Measurements from ENCODE around the gene PCYOX1L.
A peak's percentile ranks its signal among the peaks of the same experiment; 100 is the strongest.

PCYOX1L gene

DNA sequence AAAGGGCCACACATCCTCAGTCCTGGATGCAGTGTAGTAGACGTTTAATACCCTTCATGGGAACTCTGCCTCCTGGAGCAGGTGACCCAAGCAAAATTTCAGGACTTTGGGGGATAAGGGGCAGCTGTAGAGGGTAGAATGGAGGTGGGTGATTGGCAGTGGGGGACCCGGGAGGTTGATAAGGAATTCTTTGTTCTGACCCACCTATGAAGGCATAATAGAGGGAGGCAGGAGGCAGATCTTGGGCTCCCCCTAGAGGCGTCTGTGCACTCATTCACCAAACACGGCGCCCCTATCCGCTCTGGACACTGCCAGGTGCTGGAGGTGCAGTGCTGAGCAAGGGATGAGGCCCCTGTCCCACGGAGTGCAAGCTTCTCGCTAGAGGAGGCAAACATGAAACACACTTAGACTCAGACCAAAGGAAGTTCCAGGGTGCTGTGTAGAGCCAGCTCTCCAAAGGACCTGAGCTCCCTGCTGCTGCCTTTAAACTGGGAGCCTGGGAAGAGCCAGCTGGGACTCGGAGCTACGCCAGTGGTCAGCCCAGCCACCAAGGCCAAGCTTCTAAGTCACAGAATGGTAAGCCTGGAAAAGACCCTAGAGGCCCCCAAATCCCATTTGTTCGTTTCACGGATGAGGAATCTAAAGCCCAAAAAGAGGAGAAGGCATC, 13.6 kb downstream of the PCYOX1L start:
- TF ChIP-seq, protein P1, sequence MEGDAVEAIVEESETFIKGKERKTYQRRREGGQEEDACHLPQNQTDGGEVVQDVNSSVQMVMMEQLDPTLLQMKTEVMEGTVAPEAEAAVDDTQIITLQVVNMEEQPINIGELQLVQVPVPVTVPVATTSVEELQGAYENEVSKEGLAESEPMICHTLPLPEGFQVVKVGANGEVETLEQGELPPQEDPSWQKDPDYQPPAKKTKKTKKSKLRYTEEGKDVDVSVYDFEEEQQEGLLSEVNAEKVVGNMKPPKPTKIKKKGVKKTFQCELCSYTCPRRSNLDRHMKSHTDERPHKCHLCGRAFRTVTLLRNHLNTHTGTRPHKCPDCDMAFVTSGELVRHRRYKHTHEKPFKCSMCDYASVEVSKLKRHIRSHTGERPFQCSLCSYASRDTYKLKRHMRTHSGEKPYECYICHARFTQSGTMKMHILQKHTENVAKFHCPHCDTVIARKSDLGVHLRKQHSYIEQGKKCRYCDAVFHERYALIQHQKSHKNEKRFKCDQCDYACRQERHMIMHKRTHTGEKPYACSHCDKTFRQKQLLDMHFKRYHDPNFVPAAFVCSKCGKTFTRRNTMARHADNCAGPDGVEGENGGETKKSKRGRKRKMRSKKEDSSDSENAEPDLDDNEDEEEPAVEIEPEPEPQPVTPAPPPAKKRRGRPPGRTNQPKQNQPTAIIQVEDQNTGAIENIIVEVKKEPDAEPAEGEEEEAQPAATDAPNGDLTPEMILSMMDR (IDR thresholded peaks at IDR 0.05; ENCODE audit: insufficient read depth, low read depth, low read length, missing control alignments): peak; percentile 89
- H3K4me3 ChIP-seq (ENCODE audit: low read depth, low read length): no peak overlapping the region
- DNase-seq (ENCODE audit: low read depth): peak; percentile 70

DNA sequence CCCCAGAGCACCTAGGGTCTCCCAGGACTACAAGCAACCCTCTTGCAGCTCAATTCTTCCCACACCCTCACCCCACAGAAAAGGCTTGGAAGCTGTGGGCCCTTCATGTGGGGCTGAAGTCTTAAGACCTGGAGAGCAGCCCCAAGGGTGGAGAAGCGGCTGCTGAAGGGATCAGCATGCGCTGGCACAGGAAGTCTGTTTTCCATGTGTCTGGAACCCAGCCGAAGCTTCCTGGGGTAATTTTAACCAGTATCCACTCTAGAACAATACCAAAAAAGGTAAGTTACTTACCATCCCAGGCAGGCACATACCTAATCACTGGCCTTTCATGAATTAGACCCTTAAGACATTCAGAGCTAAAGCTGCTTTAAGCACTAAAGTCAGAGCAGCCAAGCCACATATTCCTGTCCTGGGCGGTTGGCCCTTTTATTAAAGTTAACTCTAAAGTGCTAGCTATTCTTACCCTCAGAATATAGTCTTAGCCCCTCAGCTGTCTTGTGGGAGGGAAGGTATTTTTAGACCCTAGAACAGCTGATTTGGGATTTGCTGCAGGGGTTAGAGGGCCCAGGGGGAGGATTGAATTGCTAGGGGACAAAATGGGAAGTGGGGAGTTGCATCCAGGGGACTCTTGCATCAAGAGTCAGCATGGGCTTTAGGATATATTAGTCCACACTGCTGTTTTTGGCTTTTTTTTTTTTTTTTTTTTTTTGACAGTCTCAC, 14.4 kb downstream of the PCYOX1L start:
- no peak overlapping the region for H3K4me3 ChIP-seq (ENCODE audit: low read depth, low read length)
- no peak for DNase-seq (ENCODE audit: low read depth)
- TF ChIP-seq, protein P1 (IDR thresholded peaks at IDR 0.05; ENCODE audit: insufficient read depth, low read depth, low read length, missing control alignments): no peak

DNA sequence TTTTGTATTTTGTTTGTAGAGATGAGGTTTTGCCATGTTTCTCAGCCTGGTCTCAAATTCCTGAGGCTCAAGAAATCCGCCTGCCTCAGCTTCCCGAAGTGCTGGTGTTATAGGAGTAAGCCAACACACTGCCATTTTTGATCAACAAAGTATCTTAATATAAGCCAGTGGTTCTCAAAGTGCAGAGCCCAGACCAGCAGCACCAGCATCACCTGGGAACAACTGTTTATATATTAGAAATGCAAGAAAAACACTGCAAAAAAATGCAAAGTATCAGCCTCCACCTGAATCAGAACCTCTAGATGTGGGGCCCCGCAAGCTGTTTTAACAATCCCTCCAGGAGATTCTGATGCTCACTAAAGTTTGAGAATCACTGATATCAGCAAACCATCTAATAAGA, 15.1 kb downstream of the PCYOX1L start:
- DNase-seq (ENCODE audit: low read depth): no peak
- no peak overlapping the region for H3K4me3 ChIP-seq (ENCODE audit: low read depth, low read length)
- TF ChIP-seq, protein P1 (IDR thresholded peaks at IDR 0.05; ENCODE audit: insufficient read depth, low read depth, low read length, missing control alignments): no peak

DNA sequence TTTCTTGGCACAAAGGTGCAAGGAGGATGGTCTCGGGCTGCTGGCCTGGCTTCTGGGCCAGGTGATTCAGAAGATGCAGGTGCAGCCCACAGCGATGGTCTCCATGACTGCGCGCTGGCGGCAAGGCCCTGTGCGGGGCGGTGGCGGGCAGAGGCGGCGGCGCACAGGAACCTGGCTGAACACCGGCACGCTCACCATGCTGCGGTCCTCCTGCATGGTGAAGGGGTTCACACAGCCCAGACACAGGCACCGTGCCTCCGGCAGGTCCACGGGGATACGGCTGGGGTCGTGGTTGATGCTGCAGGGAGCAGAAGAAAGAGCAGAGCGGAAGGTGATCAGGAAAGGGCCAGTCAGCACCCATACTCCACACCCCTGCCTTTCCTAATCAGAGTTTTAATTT, 16.5 kb downstream of the PCYOX1L start:
- TF ChIP-seq, protein P1 (IDR thresholded peaks at IDR 0.05; ENCODE audit: insufficient read depth, low read depth, low read length, missing control alignments): no peak

DNA sequence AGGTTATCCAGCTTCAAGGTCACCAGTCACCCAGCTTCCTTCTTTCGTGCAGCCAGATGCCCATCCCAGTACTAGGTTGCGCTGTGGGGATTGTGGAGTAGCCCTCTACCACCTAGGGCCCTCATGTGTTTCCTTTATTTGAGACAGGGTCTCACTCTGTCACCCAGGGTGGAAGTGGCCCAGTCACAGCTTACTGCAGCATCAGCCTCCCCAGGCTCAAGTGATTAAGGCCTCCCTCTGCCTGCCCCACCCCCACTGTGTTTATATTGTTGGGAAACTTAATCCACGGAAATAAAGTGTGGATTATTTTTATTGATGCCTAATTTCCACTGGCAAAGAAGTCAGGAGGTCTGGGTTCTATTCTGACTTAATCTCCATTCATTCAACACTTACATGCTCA, 17.0 kb downstream of the PCYOX1L start:
- H3K4me3 ChIP-seq (ENCODE audit: low read depth, low read length): no peak overlapping the region
- no peak for DNase-seq (ENCODE audit: low read depth)
- TF ChIP-seq, protein P1 (IDR thresholded peaks at IDR 0.05; ENCODE audit: insufficient read depth, low read depth, low read length, missing control alignments): no peak

More for the DNA sequence above, 16.5 kb downstream of the PCYOX1L start:
- no peak for DNase-seq (ENCODE audit: low read depth)
- H3K4me3 ChIP-seq (ENCODE audit: low read depth, low read length): no peak overlapping the region

DNA sequence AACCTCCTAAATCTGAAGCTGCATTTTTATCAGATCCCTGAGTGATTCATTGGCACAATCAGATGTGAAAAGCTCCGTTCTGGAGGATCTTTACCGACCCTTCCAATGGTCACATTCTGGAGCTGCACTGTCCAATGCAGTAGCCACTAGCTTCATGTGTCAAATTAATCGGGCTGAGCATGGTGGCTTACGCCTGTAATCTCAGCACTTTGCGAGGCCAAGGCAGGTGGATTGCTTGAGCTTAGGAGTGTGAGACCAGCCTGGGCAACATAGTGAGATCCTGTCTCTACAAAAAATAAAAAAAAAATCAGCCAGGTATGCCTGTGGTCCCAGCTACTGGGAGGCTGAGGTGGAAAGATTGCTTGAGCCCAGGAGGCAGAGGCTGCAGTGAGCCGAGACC, 17.6 kb downstream of the PCYOX1L start:
- TF ChIP-seq, protein P1 (IDR thresholded peaks at IDR 0.05; ENCODE audit: insufficient read depth, low read depth, low read length, missing control alignments): no peak
- H3K4me3 ChIP-seq (ENCODE audit: low read depth, low read length): no peak overlapping the region
- DNase-seq (ENCODE audit: low read depth): no peak

All from GM12865 (cell line).